Pancreas (tissue), 10 donors: ENCODE data around the gene BEST1. TPM values are rescaled to one million over a fixed set of nuclear protein-coding genes. Genes with fewer than 3 reads are reported as not detected.

Experiments used
- ATAC-seq, 4 donors: fragments of 200-7000 bp; cut with Tn5 transposase; one replicate each; pipeline versions ENCODE4 v1.8.0 to v1.9.1; 2020; ENCODE audit warnings: mild to moderate bottlenecking in 4 of 4, moderate library complexity in 4 of 4
- DNase-seq, 6 donors: peaks; one replicate each; pipeline ENCODE4 v3.0.0-alpha.2; 2020
- FAIRE-seq: peaks from 2 replicates; lab custom pipeline; 2012; peaks lifted over from hg19 to GRCh38; lab: Jason Lieb, UNC
- H3K27ac ChIP-seq, 4 donors: fragments of 200-600 bp; sonication (generic); 1 replicate in 3 of 4; 2 replicates in 1 of 4; pipeline versions ENCODE4 v1.5.0 to v1.8.0; 2020
- H3K27me3 ChIP-seq, 4 donors: fragments of 200-600 bp; one replicate each; pipeline ENCODE4 v1.8.0; 2021
- H3K36me3 ChIP-seq, 3 donors: fragments of 200-600 bp; sonication (generic) in 1 of 3; one replicate each; pipeline versions ENCODE4 v1.5.0 to v1.8.0; 2020 to 2021
- H3K4me1 ChIP-seq, 3 donors: fragments of 200-600 bp; one replicate each; pipeline ENCODE4 v1.8.0; 2021
- H3K4me3 ChIP-seq, 4 donors: fragments of 200-600 bp; sonication (generic) in 2 of 4; one replicate each; pipeline versions ENCODE4 v1.5.0 to v1.8.0; 2020 to 2021
- H3K9me3 ChIP-seq, 4 donors: fragments of 200-600 bp; one replicate each; pipeline ENCODE4 v1.8.0; 2021
- WGBS, 2 donors: extraction: QIAGEN DNeasy Blood & Tissue Kit; methylation state at CpG; one replicate each; pipeline ENCODE4 v1.1.7; 2013; 5-methylcytosine and 5-hydroxymethylcytosine counted together
- intact Hi-C, 3 donors: fragments of 100-400 bp; cut with DNase I; formaldehyde crosslinking; loops; one replicate each; pipeline versions ENCODE4 v1.11.1 to v1.14.2; 2022
- polyA plus RNA-seq, 2 donors: library from polyadenylated mRNA; stranded (reverse); fragments of 200-250 nt; gene quantifications; one replicate each; pipeline ENCODE4 v1.2.3, GENCODE V29; 2013
- total RNA-seq, 6 donors: library from RNA; stranded (reverse); fragmentation: NEBNext Ultra II Directional in 4 of 6; extraction: Animal tissue kit (Norgen Biotek cat#: 25700) in 4 of 6; gene quantifications; one replicate each; pipeline versions ENCODE4 v1.2.1 to v1.2.4, GENCODE V29; 2021 to 2023
- TF ChIP-seq, protein P1 (sequence below), 4 donors: fragments of 200-600 bp; sonication (generic) in 3 of 4; IDR thresholded peaks; one replicate each; pipeline versions ENCODE4 v1.5.0 to v1.8.0; 2021; ENCODE audit warnings: antibody characterized with exemption in 4 of 4
- donor health status: healthy with polysubstance abuse.
- donor health status: DM: no; HTN: no; CAD: no; lungs with moderate emphysema.
- donor health status: DM: no; HTN: no; CAD: no.
- donor health status: control.
- donor health status: control.
- donor health status: Bipolar disorder and iron deficiency.
- donor health status: DM: yes; HTN: yes; CAD: no.
- donor health status: DM: no; HTN: no; CAD: no.
- donor health status: DM: no; HTN: no; CAD: no.
- donor health status: DM: yes; HTN: yes; CAD: no.

The BEST1 gene
- total and polyA plus RNA-seq, 8 donors: 0.43 to 2.4 (median 1.1) TPM

GRCh38 chr11:61914471-61915171 lies 35.5 kb upstream of the BEST1 start:
- H3K27ac ChIP-seq: no peak overlapping the region
- WGBS, 2 donors: 89 to 91% methylated on average over 7 of the region's 7 CpGs
- TF ChIP-seq, protein P1, sequence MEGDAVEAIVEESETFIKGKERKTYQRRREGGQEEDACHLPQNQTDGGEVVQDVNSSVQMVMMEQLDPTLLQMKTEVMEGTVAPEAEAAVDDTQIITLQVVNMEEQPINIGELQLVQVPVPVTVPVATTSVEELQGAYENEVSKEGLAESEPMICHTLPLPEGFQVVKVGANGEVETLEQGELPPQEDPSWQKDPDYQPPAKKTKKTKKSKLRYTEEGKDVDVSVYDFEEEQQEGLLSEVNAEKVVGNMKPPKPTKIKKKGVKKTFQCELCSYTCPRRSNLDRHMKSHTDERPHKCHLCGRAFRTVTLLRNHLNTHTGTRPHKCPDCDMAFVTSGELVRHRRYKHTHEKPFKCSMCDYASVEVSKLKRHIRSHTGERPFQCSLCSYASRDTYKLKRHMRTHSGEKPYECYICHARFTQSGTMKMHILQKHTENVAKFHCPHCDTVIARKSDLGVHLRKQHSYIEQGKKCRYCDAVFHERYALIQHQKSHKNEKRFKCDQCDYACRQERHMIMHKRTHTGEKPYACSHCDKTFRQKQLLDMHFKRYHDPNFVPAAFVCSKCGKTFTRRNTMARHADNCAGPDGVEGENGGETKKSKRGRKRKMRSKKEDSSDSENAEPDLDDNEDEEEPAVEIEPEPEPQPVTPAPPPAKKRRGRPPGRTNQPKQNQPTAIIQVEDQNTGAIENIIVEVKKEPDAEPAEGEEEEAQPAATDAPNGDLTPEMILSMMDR (IDR thresholded peaks at IDR 0.05): no peak
- no peaks in the 10 kb centered on the region for H3K9me3 ChIP-seq
- H3K27me3 ChIP-seq: no peaks in the 10 kb centered on the region
- H3K36me3 ChIP-seq: no peaks in the 10 kb centered on the region
- no peaks in the 10 kb centered on the region for H3K4me1 ChIP-seq
- intact Hi-C loops: no loop called here
- FAIRE-seq (no peak), ATAC-seq (no peak), DNase-seq (no peak)
- H3K4me3 ChIP-seq: no peak overlapping the region

DNA sequence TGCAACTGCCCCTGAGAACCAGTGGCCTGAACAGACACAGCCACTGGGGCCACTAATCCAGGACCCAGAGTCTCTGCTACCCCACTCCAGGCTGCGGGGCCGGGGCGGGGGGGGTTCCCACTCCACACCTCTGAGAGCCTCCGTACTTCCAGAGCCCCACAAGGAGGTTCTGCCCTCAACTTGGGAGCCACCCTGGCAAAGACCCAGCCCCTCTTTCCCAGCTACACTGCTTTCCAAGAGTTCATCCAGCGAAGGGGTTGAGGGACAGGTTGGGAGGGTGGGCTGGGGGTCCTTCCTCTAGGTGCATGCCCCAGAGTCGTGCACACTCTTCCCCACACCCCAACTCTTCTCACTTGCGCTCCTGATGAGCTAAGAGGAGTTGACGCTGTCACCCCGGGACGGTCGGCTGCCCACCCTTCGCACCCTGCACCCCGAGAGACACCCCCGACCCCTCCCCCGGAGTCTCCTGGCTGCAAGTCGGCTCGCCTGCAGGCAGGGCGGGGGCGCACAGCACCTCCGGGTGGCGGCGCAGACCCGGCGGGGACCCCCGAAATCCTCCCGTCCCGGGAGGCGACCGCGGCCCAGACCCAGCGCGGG lies 33.3 kb upstream of the BEST1 start:
- no peaks in the 10 kb centered on the region for H3K4me1 ChIP-seq
- no peaks in the 10 kb centered on the region for H3K9me3 ChIP-seq
- intact Hi-C loops: no loop called here
- DNase-seq (peak in 3 of 6 donors; percentile 21 to 60 (median 25)), ATAC-seq (peak in 1 of 4 donors; percentile 2), FAIRE-seq (no peak)
- no peaks in the 10 kb centered on the region for H3K36me3 ChIP-seq
- no peaks in the 10 kb centered on the region for H3K27me3 ChIP-seq
- TF ChIP-seq, protein P1 (IDR thresholded peaks at IDR 0.05): no peak
- peak overlapping the region; percentile 45 to 59 (median 50) for H3K4me3 ChIP-seq
- WGBS, 2 donors: 7 to 10% methylated on average over 22 to 32 of the region's 32 CpGs
- H3K27ac ChIP-seq: no peak overlapping the region

DNA sequence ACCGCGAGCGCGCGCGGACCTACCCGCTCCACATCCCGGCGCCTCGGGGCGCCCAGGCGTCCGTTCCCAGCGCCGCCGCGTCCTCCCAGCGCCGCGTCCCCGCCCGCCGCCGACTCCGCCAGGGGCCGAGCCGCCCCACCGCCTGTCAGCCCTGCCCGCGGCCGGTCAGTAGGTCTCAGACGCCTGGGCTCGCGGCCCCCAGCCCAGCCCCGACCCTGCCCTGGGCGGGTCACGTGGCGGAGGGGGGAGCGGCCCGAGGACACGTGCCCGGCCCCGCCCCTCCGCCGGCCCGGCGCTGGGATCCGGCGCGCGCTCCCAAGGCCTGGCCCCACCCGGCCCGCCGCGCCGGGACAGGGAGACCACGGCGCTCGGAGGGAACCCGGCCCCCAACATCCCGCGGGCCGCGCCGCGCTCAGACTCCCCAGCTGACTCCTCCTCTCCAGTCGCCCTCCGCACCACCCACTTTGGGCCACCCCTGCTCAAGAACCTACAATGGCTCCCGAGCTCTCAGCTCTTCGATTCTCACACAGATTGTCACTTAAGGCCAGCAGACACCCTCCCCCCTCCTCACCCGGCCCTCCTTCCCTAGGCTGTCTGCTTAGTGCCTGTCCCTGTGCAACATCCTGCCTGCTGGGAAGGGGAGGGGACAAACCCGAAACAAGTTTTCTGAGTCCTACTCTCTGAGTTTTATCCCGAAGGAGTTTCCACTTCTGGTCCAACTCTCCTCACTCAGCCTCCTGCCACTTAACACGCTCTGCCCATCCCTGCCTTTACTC lies 32.6 kb upstream of the BEST1 start, which contains the start of gene RAB3IL1:
TSS of gene RAB3IL1 (minus strand) at position 233 of the 776 bp plus-strand sequence. CDS start at position 34, 199 bp downstream.
- Histone ChIP-seq H3K9me3 (no peaks in the 10 kb centered on the region), H3K4me1 (no peaks in the 10 kb centered on the region), H3K27me3 (no peaks in the 10 kb centered on the region), H3K27ac (peak within 1 kb of the TSS in 2 of 4 donors; percentile 8 to 15), H3K4me3 (peak within 1 kb of the TSS; percentile 45 to 59 (median 50)), H3K36me3 (no peaks in the 10 kb centered on the region)
- DNase-seq (peak in 5 of 6 donors; percentile 45 to 80 (median 52)), ATAC-seq (peak; percentile 80 to 93 (median 84)), FAIRE-seq (no peak)
- WGBS, 2 donors: 1 to 3% methylated on average over 31 to 74 of the region's 74 CpGs
- TF ChIP-seq, protein P1 (IDR thresholded peaks at IDR 0.05): no peak
- intact Hi-C loops: no loop called here

- H3K4me3 ChIP-seq: no peak overlapping the region
Measured at GRCh38 chr11:61918251-61918937, 31.8 kb upstream of the BEST1 start.

More at GRCh38 chr11:61918251-61918937, 31.8 kb upstream of the BEST1 start:
- peaks cover 0 to 4% (median 0%) of the 10 kb centered on the region in 3 donors for H3K4me1 ChIP-seq
- intact Hi-C loops: no loop called here
- WGBS, 2 donors: 71 to 79% methylated on average over 14 of the region's 14 CpGs
- no peaks in the 10 kb centered on the region for H3K36me3 ChIP-seq
- H3K27me3 ChIP-seq: no peaks in the 10 kb centered on the region
- FAIRE-seq (no peak), ATAC-seq (no peak), DNase-seq (no peak)
- H3K9me3 ChIP-seq: no peaks in the 10 kb centered on the region
- TF ChIP-seq, protein P1 (IDR thresholded peaks at IDR 0.05): no peak
- H3K27ac ChIP-seq: peak overlapping the region in 1 of 4 donors; percentile 8
